HG02870 (cell line): ENCODE data around the gene GRK6.

ENCODE experiments used
- ATAC-seq: cut with Tn5 transposase; IDR thresholded peaks from one replicate; pipeline ENCODE4 v1.9.1; 2021; ENCODE audit warnings: mild to moderate bottlenecking, moderate library complexity; ENCODE audit not compliant: unreplicated experiment

GRK6 gene

GRCh38 chr5:177450667-177451424, 24.4 kb downstream of the GRK6 start:
- ATAC-seq = no peak

GRCh38 chr5:177452688-177453638, 26.5 kb downstream of the GRK6 start:
- no peak for ATAC-seq

DNA sequence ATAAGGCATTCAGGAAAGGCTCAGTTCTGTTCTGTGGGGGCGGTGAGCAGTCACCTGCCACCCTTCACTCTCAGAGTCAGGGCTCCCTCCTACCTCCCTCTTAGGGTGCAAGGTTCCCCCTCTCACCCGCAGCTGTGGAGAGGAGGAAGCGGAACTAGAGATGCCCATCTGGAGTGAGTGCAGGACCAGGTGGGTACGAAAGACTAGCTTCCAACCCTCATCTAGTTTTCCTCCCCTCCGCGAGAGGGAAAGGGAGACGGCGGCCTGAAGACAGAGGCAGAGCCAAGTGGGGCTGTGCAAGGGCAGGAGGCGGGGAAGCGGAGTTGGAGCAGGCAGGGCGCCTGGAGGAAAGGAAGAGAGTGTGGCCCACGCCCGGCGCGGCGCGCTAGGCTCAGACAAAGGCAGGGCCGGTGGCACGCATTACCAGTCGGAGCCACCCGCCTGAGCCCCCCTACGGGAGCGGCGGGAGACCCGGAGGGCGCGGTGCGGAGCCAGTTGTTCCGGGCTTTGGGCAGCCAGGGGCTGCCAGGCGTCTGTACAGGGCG, 27.4 kb downstream of the GRK6 start:
- ATAC-seq = no peak

DNA sequence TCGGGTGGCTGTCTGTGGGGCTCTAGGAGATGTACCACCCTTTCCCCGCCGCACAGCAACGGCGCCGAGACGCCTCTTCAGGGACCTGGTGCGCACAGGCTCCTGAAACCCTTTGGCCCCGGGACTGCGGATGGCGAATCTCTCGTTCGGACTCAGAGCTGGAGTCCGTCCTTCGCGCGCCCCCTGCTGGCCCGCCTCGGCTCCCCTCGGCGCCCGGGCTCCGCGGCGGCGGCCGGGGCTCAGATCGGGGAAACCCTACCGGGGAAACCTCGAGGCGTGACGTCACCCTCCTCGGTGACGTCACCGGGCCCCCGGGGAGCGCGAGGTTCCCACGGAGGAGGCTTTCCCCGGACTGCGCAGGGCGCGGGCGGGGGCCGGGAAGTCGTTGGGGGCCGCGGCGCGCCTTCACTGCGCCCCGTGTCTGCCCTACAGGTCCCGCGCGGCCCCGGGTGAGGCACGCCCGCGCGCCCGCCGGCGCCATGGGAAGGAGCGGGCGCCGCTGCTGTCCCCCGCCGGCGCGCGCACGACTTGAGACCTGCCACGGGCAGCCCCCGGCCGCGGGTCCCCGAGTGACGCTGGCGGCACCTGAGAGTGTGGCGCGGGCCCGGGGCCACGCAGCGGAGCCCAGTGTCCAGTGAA, 28.0 kb downstream of the GRK6 start:
- peak; percentile 34 for ATAC-seq

- ATAC-seq = peak; percentile 37
Measured at GRCh38 chr5:177455036-177455660, 28.7 kb downstream of the GRK6 start.

GRCh38 chr5:177455661-177456590, 29.4 kb downstream of the GRK6 start:
- peak; percentile 6 for ATAC-seq

GRCh38 chr5:177456591-177456964, 30.1 kb downstream of the GRK6 start:
- ATAC-seq = no peak

DNA sequence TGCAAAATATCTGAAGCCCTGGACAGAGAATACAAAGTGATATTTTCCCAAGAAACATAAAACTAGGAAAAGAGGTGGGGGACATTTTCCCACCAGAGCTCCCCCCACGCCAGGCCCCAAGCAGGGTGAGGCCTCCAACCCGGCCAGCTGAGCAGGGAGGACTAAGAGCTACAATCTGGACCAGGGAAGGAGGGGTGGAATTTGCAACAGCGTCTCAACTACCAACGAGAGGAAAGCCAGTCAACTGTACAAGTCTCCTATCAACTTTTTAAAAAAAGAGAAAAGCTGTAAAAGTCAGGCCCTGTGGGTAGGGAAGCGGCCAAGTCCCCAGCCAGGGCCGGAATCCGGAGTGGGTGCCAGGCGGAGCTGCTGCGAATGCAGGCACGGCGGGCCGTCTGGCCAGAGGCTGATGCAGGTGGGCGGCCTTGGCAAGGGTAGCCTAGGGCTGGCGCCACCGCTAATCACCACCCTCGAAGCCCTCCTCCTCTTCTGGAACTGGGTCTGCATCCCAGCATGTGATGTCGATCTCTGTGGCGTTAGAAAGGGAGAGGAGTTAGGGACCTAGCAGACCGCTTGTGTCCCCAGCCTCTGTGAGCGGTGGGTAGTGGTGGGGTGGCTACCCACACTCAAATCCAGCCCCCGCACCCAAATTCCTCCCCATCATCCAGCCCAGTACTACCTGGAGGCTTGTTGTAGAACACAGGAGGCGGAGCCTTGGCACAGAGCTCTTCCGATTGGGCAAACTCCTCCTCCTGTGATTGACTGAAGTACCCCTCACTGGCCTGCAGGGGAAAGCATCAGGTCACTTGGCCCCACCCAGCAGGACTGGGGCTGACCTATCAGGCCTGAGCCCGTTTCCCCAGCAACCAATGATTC, 30.7 kb downstream of the GRK6 start:
- peak; percentile 46 for ATAC-seq

GRCh38 chr5:177457852-177458681, 31.6 kb downstream of the GRK6 start:
- ATAC-seq = no peak

DNA sequence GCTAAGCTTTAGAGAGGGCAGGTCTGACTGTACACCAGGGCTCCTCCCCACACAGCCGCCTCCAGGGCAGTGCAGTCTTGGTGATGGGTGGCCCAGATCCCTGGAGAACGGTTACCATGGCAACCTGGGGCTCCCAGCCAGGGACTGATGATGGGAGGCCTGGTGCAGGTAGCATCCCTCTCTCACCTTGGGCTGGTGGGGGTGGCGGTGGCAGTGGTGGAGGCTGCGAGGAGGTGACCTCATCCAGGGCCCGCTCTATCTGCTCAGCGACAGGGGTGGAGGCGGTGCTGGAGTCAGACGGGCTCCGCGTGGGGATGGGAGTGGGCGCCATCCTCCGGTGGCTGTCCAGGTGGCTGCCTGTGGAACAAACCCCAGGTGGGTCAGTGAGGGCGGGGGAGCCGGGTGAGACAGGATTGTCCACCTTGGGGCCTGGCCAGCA, 32.5 kb downstream of the GRK6 start:
- no peak for ATAC-seq

- ATAC-seq = no peak
Measured at GRCh38 chr5:177459357-177459756, 32.9 kb downstream of the GRK6 start.

DNA sequence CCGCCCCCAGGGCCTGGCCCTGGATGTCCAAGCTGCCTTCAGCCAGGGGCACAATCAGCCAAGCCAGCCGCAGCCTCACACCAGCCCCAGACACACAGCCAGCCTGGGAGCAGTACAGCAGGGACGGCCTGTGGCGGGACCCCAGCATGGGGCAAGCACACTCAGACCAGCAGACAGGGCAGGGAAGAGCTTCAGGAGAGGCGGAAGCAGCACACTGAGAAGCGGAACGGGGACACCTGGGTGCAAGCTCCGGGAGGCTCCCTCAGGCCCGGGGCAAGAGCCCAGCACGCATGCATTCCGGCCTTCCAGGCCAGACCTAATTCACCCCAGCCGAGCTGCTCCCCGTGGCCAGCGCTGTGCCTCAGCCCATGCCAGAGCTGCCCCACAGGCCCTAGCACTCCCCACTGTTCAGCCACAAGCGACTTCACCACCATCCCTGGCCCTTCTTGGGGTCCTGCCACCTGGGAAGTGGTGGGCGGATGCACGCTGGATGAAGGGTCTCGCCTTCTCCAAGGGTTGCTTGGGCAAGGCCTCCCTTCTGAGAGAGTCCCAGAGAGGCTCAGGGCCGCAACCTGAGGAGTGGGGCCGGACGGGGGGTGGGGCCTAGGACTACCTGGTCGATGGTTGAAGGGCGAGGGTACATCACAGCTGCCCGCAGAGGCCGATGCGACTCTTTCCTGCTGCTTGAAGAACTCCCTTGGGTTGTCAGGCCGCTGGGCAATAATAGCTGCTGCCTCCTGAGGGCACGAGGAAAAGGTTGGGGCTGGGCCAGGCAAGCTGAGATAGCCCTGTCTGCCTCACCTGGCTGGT, 33.5 kb downstream of the GRK6 start:
- ATAC-seq = no peak

GRCh38 chr5:177462021-177462670, 35.7 kb downstream of the GRK6 start:
- ATAC-seq = no peak

DNA sequence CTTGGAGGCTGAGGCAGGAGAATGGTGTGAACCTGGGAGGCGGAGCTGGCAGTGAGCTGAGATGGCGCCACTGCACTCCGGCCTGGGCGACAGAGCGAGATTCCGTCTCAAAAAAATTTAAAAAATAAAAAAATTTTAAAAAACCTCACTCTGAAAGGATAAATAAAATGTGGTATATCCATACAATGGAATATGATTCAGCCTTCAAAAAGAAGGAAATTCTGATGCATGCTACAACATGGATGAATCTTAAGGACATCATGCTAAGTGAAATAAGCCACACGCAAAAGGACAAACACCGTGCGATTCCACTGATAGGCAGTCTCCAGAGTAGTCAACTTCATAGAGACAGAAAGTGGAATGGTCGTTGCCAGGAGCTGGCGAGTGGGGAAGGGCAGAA, 38.6 kb downstream of the GRK6 start:
- ATAC-seq = no peak

GRCh38 chr5:177466861-177467260, 40.4 kb downstream of the GRK6 start:
- no peak for ATAC-seq

GRCh38 chr5:177467436-177467835, 41.0 kb downstream of the GRK6 start:
- no peak for ATAC-seq

- no peak for ATAC-seq
Measured at GRCh38 chr5:177468329-177468684, 41.8 kb downstream of the GRK6 start.
